A549 treated with CORT108297 at 1 μM for 4 hours (cell line): Measurements from ENCODE around the gene PRRG2. TPM values are rescaled to one million over a fixed set of nuclear protein-coding genes. Genes with fewer than 3 reads are reported as not detected.

ENCODE experiments used
- total RNA-seq: library from RNA; stranded (reverse); fragments of 200-300 nt; extraction: Qiagen RNA extraction; gene quantifications from 5 replicates; pipeline ENCODE4 v1.2.3, GENCODE V29; 2022

PRRG2 gene
- 0.45 to 1.1 TPM (median 0.81 TPM) in 5 replicates for total RNA-seq

DNA sequence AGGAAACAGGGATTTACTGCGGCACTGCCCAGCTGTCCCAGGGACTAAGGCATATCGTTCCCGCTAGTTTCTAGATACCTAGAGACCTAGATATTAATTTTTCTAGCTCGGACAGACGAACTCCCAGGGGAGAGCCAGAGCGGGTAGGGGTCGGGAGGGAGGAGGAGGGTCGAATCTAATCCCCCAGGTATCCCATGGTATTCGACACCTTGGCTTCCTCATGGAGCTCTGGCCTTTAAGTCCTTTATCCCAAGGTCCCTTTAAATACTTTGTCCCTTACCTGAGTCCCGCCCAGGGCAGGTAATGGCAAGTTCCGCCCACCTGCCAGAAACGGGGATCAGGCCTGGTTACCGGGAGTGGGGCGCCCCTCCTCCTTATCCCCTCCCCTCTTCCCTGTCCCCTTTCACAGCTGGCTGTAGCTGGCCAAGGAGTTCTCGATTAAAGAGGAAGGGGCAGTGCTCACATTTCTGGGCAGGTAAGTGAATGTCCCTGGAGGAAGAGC, at the start of gene PRRG2:
TSS of gene PRRG2 (plus strand) at position 310 of the 502 bp plus-strand sequence. CDS start 1,904 bp downstream, outside the sequence.

GRCh38 chr19:49580264-49581006, 681 bp upstream of the PRRG2 start, which contains the start of gene NOSIP:
Gene NOSIP (minus strand): TSS chr19:49580556. CDS start chr19:49560691, 19,865 bp downstream.

GRCh38 chr19:49590971-49591730, 10.0 kb downstream of the PRRG2 start, which contains the start of gene PRR12:
Gene PRR12 (plus strand): TSS chr19:49591182. CDS start chr19:49591655, 473 bp downstream.

DNA sequence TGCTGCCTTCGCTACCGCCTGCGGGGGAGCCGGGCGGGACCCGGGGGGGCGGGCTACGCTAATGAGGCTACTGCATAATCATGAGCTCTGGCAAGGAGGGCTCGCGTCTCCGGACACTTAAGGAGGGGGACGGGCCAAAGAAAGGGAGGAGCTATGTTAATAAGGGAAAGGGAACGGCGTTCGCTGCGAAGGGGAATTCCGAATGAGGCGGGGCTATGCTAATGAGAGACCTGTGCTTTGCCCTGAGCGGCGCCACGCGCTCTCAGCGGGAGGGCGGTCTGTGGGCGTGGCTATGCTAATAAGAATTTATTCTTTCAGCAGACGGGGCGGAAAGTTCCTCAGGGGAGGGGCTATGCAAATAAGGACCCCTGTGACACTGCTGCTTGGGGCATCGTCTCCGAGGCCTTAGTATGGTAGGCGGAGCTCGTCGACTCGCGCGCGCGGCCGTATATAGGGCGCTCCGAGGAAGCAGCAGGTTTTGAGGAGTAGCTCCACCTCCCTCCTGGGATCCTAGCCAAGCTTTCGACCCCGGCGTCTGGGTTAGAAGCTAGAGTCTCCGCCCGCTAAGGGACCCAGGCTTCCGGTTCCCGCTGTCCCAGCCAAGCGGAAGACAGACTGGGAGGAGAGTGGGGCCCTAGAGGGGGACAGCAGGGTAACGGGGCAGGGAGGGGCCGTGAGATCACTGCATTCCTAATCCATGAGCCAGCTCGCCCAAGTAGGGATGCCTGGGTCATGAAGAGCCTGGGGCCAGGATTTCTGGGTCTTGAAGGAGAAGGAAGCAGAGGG, 59.2 kb downstream of the PRRG2 start, which contains the start of gene RRAS:
TSS of gene RRAS (minus strand) at position 31 of the 786 bp plus-strand sequence. CDS start 45 bp downstream, outside the sequence.

Other genes with a start within 250 kb of the PRRG2 start
- gene CD37, start 245.9 kb upstream of the PRRG2 start, total RNA-seq = not detected in 5 replicates
- gene TEAD2, start 218.9 kb upstream of the PRRG2 start, total RNA-seq = 14.2 to 21.0 TPM (median 17.9 TPM) in 5 replicates
- 0.39 to 0.74 TPM (median 0.47 TPM) in 5 replicates for gene DKKL1, start 217.4 kb upstream of the PRRG2 start, total RNA-seq
- gene KASH5, start 193.1 kb upstream of the PRRG2 start, total RNA-seq = 0.05 to 0.12 TPM (median 0.07 TPM) in 4 of 5 replicates, not detected in the other
- gene PTH2, start 157.9 kb upstream of the PRRG2 start, total RNA-seq = not detected in 5 replicates
- gene GFY, start 155.9 kb upstream of the PRRG2 start, total RNA-seq = 0.14 to 0.27 TPM (median 0.18 TPM) in 5 replicates
- 0.53 to 0.74 TPM (median 0.65 TPM) in 5 replicates for gene SLC17A7, start 139.8 kb upstream of the PRRG2 start, total RNA-seq
- gene PIH1D1, start 129.5 kb upstream of the PRRG2 start, total RNA-seq = 90.8 to 101 TPM (median 98.8 TPM) in 5 replicates
- 16.2 to 27.2 TPM (median 24.9 TPM) in 5 replicates for gene ALDH16A1, start 128.1 kb upstream of the PRRG2 start, total RNA-seq
- 0.92 to 1.7 TPM (median 1.3 TPM) in 5 replicates for gene FLT3LG, start 107.1 kb upstream of the PRRG2 start, total RNA-seq
- 4,068 to 4,436 TPM (median 4,207 TPM) in 5 replicates for gene RPL13A, start 93.7 kb upstream of the PRRG2 start, total RNA-seq
- 3,819 to 4,411 TPM (median 4,040 TPM) in 5 replicates for gene RPS11, start 84.9 kb upstream of the PRRG2 start, total RNA-seq
- 21.8 to 35.0 TPM (median 29.8 TPM) in 5 replicates for gene FCGRT, start 68.7 kb upstream of the PRRG2 start, total RNA-seq
- gene RCN3, start 53.3 kb upstream of the PRRG2 start, total RNA-seq = 1.6 to 2.7 TPM (median 1.8 TPM) in 5 replicates
- gene NOSIP, start 760 bp upstream of the PRRG2 start, total RNA-seq = 85.6 to 111 TPM (median 104 TPM) in 5 replicates
- 23.7 to 33.6 TPM (median 31.9 TPM) in 5 replicates for gene PRR12, start 9.9 kb downstream of the PRRG2 start, total RNA-seq
- gene RRAS, start 58.8 kb downstream of the PRRG2 start, total RNA-seq = 89.9 to 139 TPM (median 135 TPM) in 5 replicates
- 45.2 to 75.9 TPM (median 67.4 TPM) in 5 replicates for gene SCAF1, start 60.9 kb downstream of the PRRG2 start, total RNA-seq
- gene IRF3, start 84.5 kb downstream of the PRRG2 start, total RNA-seq = 102 to 117 TPM (median 111 TPM) in 5 replicates
- gene BCL2L12, start 84.6 kb downstream of the PRRG2 start, total RNA-seq = 56.3 to 78.7 TPM (median 72.9 TPM) in 5 replicates
- gene PRMT1, start 96.0 kb downstream of the PRRG2 start, total RNA-seq = 387 to 457 TPM (median 414 TPM) in 5 replicates
- 3.4 to 6.5 TPM (median 6.0 TPM) in 5 replicates for gene ADM5, start 108.3 kb downstream of the PRRG2 start, total RNA-seq
- gene CPT1C, start 109.8 kb downstream of the PRRG2 start, total RNA-seq = 12.0 to 15.0 TPM (median 12.8 TPM) in 5 replicates
- not detected in 5 replicates for gene TSKS, start 182.0 kb downstream of the PRRG2 start, total RNA-seq
- 40.6 to 58.3 TPM (median 56.1 TPM) in 5 replicates for gene AP2A1, start 185.7 kb downstream of the PRRG2 start, total RNA-seq
- 12.8 to 15.6 TPM (median 15.3 TPM) in 5 replicates for gene FUZ, start 232.0 kb downstream of the PRRG2 start, total RNA-seq
- gene MED25, start 237.0 kb downstream of the PRRG2 start, total RNA-seq = 45.5 to 76.6 TPM (median 69.6 TPM) in 5 replicates